Keratinocyte (primary cell): Measurements from ENCODE around the gene ZNF350.

ENCODE experiments used
- EZH2 ChIP-seq: IDR thresholded peaks from one replicate; pipeline ENCODE4 v1.6.1; 2012; ENCODE audit warnings: inconsistent platforms, mild to moderate bottlenecking, low read length, moderate library complexity
- TF ChIP-seq, protein P1 (sequence below), 3 experiments: IDR thresholded peaks in 1 of 3; conservative IDR thresholded peaks in 1 of 3; optimal IDR thresholded peaks in 1 of 3; 2 replicates in 2 of 3; 3 replicates in 1 of 3; pipeline versions ENCODE3 to v1.5.1; 2011; ENCODE audit warnings: low read length in 3 of 3, mild to moderate bottlenecking in 3 of 3, moderate library complexity in 2 of 3, control low read depth in 1 of 3, inconsistent platforms in 1 of 3; ENCODE audit not compliant: insufficient read depth in 2 of 3; ENCODE audit errors: extremely low read depth in 1 of 3

DNA sequence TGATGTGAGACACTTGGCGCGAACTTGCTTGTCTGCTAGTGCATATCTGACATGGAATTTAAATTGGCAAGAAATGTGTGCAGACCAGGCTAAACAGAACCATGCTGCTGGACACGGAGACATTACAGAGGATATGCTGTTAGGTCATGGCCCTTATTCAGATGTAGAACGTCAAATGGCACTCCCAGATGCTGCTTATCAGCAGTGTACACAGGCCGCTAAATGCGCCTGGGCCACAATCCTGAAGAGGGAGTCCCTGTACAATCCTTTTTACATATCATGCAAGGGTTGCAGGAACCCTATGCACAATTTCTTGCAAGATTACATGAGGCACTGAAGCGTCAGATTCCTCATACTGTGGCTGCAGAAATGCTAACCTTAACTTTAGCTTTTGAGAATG lies 9.3 kb downstream of the ZNF350 start:
- TF ChIP-seq, protein P1, sequence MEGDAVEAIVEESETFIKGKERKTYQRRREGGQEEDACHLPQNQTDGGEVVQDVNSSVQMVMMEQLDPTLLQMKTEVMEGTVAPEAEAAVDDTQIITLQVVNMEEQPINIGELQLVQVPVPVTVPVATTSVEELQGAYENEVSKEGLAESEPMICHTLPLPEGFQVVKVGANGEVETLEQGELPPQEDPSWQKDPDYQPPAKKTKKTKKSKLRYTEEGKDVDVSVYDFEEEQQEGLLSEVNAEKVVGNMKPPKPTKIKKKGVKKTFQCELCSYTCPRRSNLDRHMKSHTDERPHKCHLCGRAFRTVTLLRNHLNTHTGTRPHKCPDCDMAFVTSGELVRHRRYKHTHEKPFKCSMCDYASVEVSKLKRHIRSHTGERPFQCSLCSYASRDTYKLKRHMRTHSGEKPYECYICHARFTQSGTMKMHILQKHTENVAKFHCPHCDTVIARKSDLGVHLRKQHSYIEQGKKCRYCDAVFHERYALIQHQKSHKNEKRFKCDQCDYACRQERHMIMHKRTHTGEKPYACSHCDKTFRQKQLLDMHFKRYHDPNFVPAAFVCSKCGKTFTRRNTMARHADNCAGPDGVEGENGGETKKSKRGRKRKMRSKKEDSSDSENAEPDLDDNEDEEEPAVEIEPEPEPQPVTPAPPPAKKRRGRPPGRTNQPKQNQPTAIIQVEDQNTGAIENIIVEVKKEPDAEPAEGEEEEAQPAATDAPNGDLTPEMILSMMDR (optimal IDR thresholded peaks at IDR 0.05 in 1 of 3, IDR thresholded peaks at IDR 0.05 in 1 of 3, conservative IDR thresholded peaks at IDR 0.05 in 1 of 3; ENCODE audit: extremely low read depth in 1 of 3, insufficient read depth in 2 of 3, low read length in 3 of 3): no peak
- no peak for TF ChIP-seq EZH2
